Mesendoderm (in vitro differentiated cells): ENCODE results near the gene PLSCR5.
A peak's percentile ranks its signal among the peaks of the same experiment; 100 is the strongest.

Source experiments
- DNase-seq: peaks from one replicate; pipeline ENCODE4 v3.0.0; 2013
- H2AK5ac ChIP-seq: 2 replicates; pipeline ENCODE4 v1.6.1; 2013; ENCODE audit warnings: low read length, inconsistent platforms
- H2BK120ac ChIP-seq: 2 replicates; pipeline ENCODE4 v1.6.1; 2013; ENCODE audit warnings: low read depth, mild to moderate bottlenecking, low read length, moderate library complexity, mixed read lengths
- H2BK15ac ChIP-seq: replicated peaks from 2 replicates; pipeline ENCODE4 v1.6.1; 2013; ENCODE audit warnings: low read depth, mild to moderate bottlenecking, moderate library complexity
- H2BK5ac ChIP-seq: 2 replicates; pipeline ENCODE4 v1.6.1; 2013; ENCODE audit warnings: low read length, inconsistent platforms
- H3K18ac ChIP-seq: 2 replicates; pipeline ENCODE4 v1.6.1; 2013; ENCODE audit warnings: mild to moderate bottlenecking, low read length, mixed read lengths
- H3K23ac ChIP-seq: one replicate; pipeline ENCODE4 v1.6.1; 2013; ENCODE audit warnings: low read length
- H3K27ac ChIP-seq: 2 replicates; pipeline ENCODE4 v1.5.1; 2013; ENCODE audit warnings: low read depth, mild to moderate bottlenecking, inconsistent platforms, low read length, moderate library complexity
- H3K27me3 ChIP-seq: 2 replicates; pipeline ENCODE4 v1.6.1; 2013; ENCODE audit warnings: low read length, control low read depth, mild to moderate bottlenecking, inconsistent platforms; ENCODE audit not compliant: insufficient read depth, poor library complexity
- H3K36me3 ChIP-seq: 2 replicates; pipeline ENCODE4 v1.6.1; 2013; ENCODE audit warnings: low read length, inconsistent platforms; ENCODE audit not compliant: control insufficient read depth, insufficient read depth
- H3K4ac ChIP-seq: one replicate; pipeline ENCODE4 v1.6.1; 2013; ENCODE audit warnings: low read depth, mild to moderate bottlenecking, low read length, moderate library complexity
- H3K4me1 ChIP-seq: 2 replicates; pipeline ENCODE4 v1.6.1; 2013; ENCODE audit warnings: low read depth, low read length, inconsistent platforms; ENCODE audit not compliant: control insufficient read depth
- H3K4me2 ChIP-seq: 2 replicates; pipeline ENCODE4 v1.6.1; 2013; ENCODE audit warnings: low read length
- H3K4me3 ChIP-seq: 2 replicates; pipeline ENCODE4 v1.5.1; 2013; ENCODE audit warnings: mild to moderate bottlenecking, low read length
- H3K56ac ChIP-seq: one replicate; pipeline ENCODE4 v1.6.1; 2013; ENCODE audit warnings: low read length
- H3K79me1 ChIP-seq: 2 replicates; pipeline ENCODE4 v1.6.1; 2013; ENCODE audit warnings: low read length, inconsistent platforms
- H3K79me2 ChIP-seq: 2 replicates; pipeline ENCODE4 v1.6.1; 2013; ENCODE audit warnings: mild to moderate bottlenecking, low read length; ENCODE audit not compliant: control insufficient read depth, insufficient read depth
- H3K9ac ChIP-seq: 2 replicates; pipeline ENCODE4 v1.6.1; 2013; ENCODE audit warnings: low read length, inconsistent platforms
- H4K5ac ChIP-seq: one replicate; pipeline ENCODE4 v1.6.1; 2013; ENCODE audit warnings: low read length
- H4K8ac ChIP-seq: one replicate; pipeline ENCODE4 v1.6.1; 2013; ENCODE audit warnings: low read depth, mild to moderate bottlenecking, control low read depth, low read length, moderate library complexity
- WGBS: extraction: QIAGEN DNeasy Blood & Tissue Kit; methylation state at CpG from one replicate; pipeline ENCODE4 v1.1.7; 2013; ENCODE audit warnings: low lambda C conversion rate, missing lambda C conversion rate; ENCODE audit not compliant: insufficient coverage; ENCODE audit errors: extremely low coverage; 5-methylcytosine and 5-hydroxymethylcytosine counted together

The PLSCR5 gene

GRCh38 chr3:146626403-146627122 lies 21.4 kb upstream of the PLSCR5 start:
- Histone ChIP-seq H3K4me2 (no peak overlapping the region), H3K4me1 (no peaks in the 10 kb centered on the region), H3K79me1 (no peaks in the 10 kb centered on the region), H3K27ac (no peak overlapping the region), H3K9ac (no peak overlapping the region), H3K56ac (no peak overlapping the region), H3K27me3 (no peaks in the 10 kb centered on the region), H4K8ac (no peak overlapping the region), H3K23ac (no peak overlapping the region), H2AK5ac (no peak overlapping the region), H2BK120ac (no peak overlapping the region), H4K5ac (no peak overlapping the region), H3K36me3 (no peaks in the 10 kb centered on the region), H2BK5ac (no peak overlapping the region), H2BK15ac (no peak overlapping the region), H3K18ac (no peak overlapping the region), H3K4me3 (no peak overlapping the region), H3K4ac (no peak overlapping the region), H3K79me2 (no peaks in the 10 kb centered on the region)
- WGBS = no CpG with 5 or more reads among the region's 8 CpGs
- peak; percentile 11 for DNase-seq

- no peak for DNase-seq
- H3K4me1 ChIP-seq = no peaks in the 10 kb centered on the region
Measured at GRCh38 chr3:146625186-146625775, 20.1 kb upstream of the PLSCR5 start.

GRCh38 chr3:146621723-146622122 lies 16.6 kb upstream of the PLSCR5 start:
- no peak overlapping the region for H4K8ac ChIP-seq
- DNase-seq = peak; percentile 47
- no peak overlapping the region for H2BK120ac ChIP-seq
- no peaks in the 10 kb centered on the region for H3K4me1 ChIP-seq
- no peaks in the 10 kb centered on the region for H3K36me3 ChIP-seq
- H3K9ac ChIP-seq = no peak overlapping the region
- H3K56ac ChIP-seq = no peak overlapping the region
- H3K4me3 ChIP-seq = no peak overlapping the region
- no peaks in the 10 kb centered on the region for H3K79me2 ChIP-seq
- H3K79me1 ChIP-seq = no peaks in the 10 kb centered on the region
- H3K27me3 ChIP-seq = no peaks in the 10 kb centered on the region
- no peak overlapping the region for H3K27ac ChIP-seq
- H2BK5ac ChIP-seq = no peak overlapping the region
- no peak overlapping the region for H2AK5ac ChIP-seq
- no peak overlapping the region for H3K18ac ChIP-seq
- H4K5ac ChIP-seq = no peak overlapping the region
- no peak overlapping the region for H3K4ac ChIP-seq
- H2BK15ac ChIP-seq = no peak overlapping the region
- H3K4me2 ChIP-seq = no peak overlapping the region
- H3K23ac ChIP-seq = no peak overlapping the region

More at GRCh38 chr3:146625186-146625775, 20.1 kb upstream of the PLSCR5 start:
- Histone ChIP-seq H4K8ac (no peak overlapping the region), H3K36me3 (no peaks in the 10 kb centered on the region), H3K79me1 (no peaks in the 10 kb centered on the region), H3K23ac (no peak overlapping the region), H3K18ac (no peak overlapping the region), H3K9ac (no peak overlapping the region), H3K4ac (no peak overlapping the region), H2BK15ac (no peak overlapping the region), H2BK5ac (no peak overlapping the region), H3K4me2 (no peak overlapping the region), H3K27ac (no peak overlapping the region), H4K5ac (no peak overlapping the region), H3K79me2 (no peaks in the 10 kb centered on the region), H3K56ac (no peak overlapping the region), H3K4me3 (no peak overlapping the region), H2AK5ac (no peak overlapping the region), H3K27me3 (no peaks in the 10 kb centered on the region), H2BK120ac (no peak overlapping the region)
- WGBS = no CpG with 5 or more reads among the region's 3 CpGs

GRCh38 chr3:146612015-146612414 lies 6.9 kb upstream of the PLSCR5 start:
- no peak overlapping the region for H3K4me3 ChIP-seq
- H3K18ac ChIP-seq = no peak overlapping the region
- no peak overlapping the region for H3K56ac ChIP-seq
- no peak overlapping the region for H3K4ac ChIP-seq
- H3K23ac ChIP-seq = no peak overlapping the region
- H2AK5ac ChIP-seq = no peak overlapping the region
- no peak overlapping the region for H3K4me2 ChIP-seq
- no peaks in the 10 kb centered on the region for H3K79me2 ChIP-seq
- H4K8ac ChIP-seq = no peak overlapping the region
- H3K9ac ChIP-seq = no peak overlapping the region
- no peaks in the 10 kb centered on the region for H3K27me3 ChIP-seq
- H3K27ac ChIP-seq = no peak overlapping the region
- no CpG with 5 or more reads among the region's 2 CpGs for WGBS
- DNase-seq = no peak
- no peaks in the 10 kb centered on the region for H3K79me1 ChIP-seq
- H2BK15ac ChIP-seq = no peak overlapping the region
- H3K36me3 ChIP-seq = no peaks in the 10 kb centered on the region
- no peak overlapping the region for H4K5ac ChIP-seq
- H2BK5ac ChIP-seq = no peak overlapping the region
- H2BK120ac ChIP-seq = no peak overlapping the region
- no peaks in the 10 kb centered on the region for H3K4me1 ChIP-seq

GRCh38 chr3:146611096-146611495 lies 6.0 kb upstream of the PLSCR5 start:
- Histone ChIP-seq H3K4ac (no peak overlapping the region), H3K4me3 (no peak overlapping the region), H3K27me3 (no peaks in the 10 kb centered on the region), H3K9ac (no peak overlapping the region), H3K27ac (no peak overlapping the region), H3K4me1 (no peaks in the 10 kb centered on the region), H2BK5ac (no peak overlapping the region), H3K79me1 (no peaks in the 10 kb centered on the region), H3K4me2 (no peak overlapping the region), H4K8ac (no peak overlapping the region), H4K5ac (no peak overlapping the region), H2BK120ac (no peak overlapping the region), H3K56ac (no peak overlapping the region), H3K79me2 (no peaks in the 10 kb centered on the region), H3K36me3 (no peaks in the 10 kb centered on the region), H3K23ac (no peak overlapping the region), H2AK5ac (no peak overlapping the region), H2BK15ac (no peak overlapping the region), H3K18ac (no peak overlapping the region)
- no CpG with 5 or more reads among the region's 3 CpGs for WGBS
- DNase-seq = no peak

GRCh38 chr3:146598535-146598934 lies 6.6 kb downstream of the PLSCR5 start:
- no peaks in the 10 kb centered on the region for H3K4me1 ChIP-seq
- no CpG with 5 or more reads among the region's 3 CpGs for WGBS

More at GRCh38 chr3:146598535-146598934, 6.6 kb downstream of the PLSCR5 start:
- Histone ChIP-seq H2BK15ac (no peak overlapping the region), H3K79me1 (no peaks in the 10 kb centered on the region), H3K4ac (no peak overlapping the region), H3K79me2 (no peaks in the 10 kb centered on the region), H2BK120ac (no peak overlapping the region), H3K27ac (no peak overlapping the region), H3K27me3 (no peaks in the 10 kb centered on the region), H3K23ac (no peak overlapping the region), H3K18ac (no peak overlapping the region), H3K9ac (no peak overlapping the region), H3K4me2 (no peak overlapping the region), H3K56ac (no peak overlapping the region), H2BK5ac (no peak overlapping the region), H3K36me3 (no peaks in the 10 kb centered on the region), H3K4me3 (no peak overlapping the region), H4K8ac (no peak overlapping the region), H4K5ac (no peak overlapping the region), H2AK5ac (no peak overlapping the region)
- DNase-seq = no peak
